Left ventricle myocardium inferior (tissue), 1 donor: ENCODE data around the gene USP19. TPM values are rescaled to one million over a fixed set of nuclear protein-coding genes. Genes with fewer than 3 reads are reported as not detected.
A peak's percentile ranks its signal among the peaks of the same experiment; 100 is the strongest.

ENCODE experiments used
- DNase-seq: peaks from one replicate; pipeline ENCODE4 v3.0.0-alpha.2; 2020
- H3K27ac ChIP-seq: fragments of 200-600 bp; replicated peaks from 2 replicates; pipeline ENCODE4 v1.8.0; 2021
- H3K27me3 ChIP-seq: fragments of 200-600 bp; 2 replicates; pipeline ENCODE4 v1.8.0; 2021; ENCODE audit warnings: low read depth
- H3K36me3 ChIP-seq: fragments of 200-600 bp; 2 replicates; pipeline ENCODE4 v1.8.0; 2021
- H3K4me1 ChIP-seq: fragments of 200-600 bp; 2 replicates; pipeline ENCODE4 v1.8.0; 2021
- H3K4me3 ChIP-seq: fragments of 200-600 bp; 2 replicates; pipeline ENCODE4 v1.8.0; 2021; ENCODE audit warnings: mild to moderate bottlenecking, moderate library complexity
- H3K9me3 ChIP-seq: fragments of 200-600 bp; replicated peaks from 2 replicates; pipeline ENCODE4 v1.8.0; 2021
- CTCF ChIP-seq: fragments of 200-600 bp; IDR thresholded peaks from 2 replicates; pipeline ENCODE4 v1.8.0; 2021; ENCODE audit warnings: antibody characterized with exemption, mild to moderate bottlenecking, borderline replicate concordance
- intact Hi-C: fragments of 100-400 bp; cut with micrococcal nuclease; formaldehyde crosslinking; loops from one replicate; pipeline ENCODE4 v1.11.0; 2022
- long read RNA-seq: library from polyadenylated mRNA; unstranded; transcript quantifications from one replicate; pipeline ENCODE4 v2.0.0, GENCODE V29; 2021
- total RNA-seq: library from RNA; stranded (reverse); fragmentation: NEBNext Ultra II Directional; extraction: Animal tissue kit (Norgen Biotek cat#: 25700); gene quantifications from one replicate; pipeline ENCODE4 v1.2.1, GENCODE V29; 2021
- donor health status: DM: no; HTN: yes; CAD: no; lungs with severe emphysema.

The USP19 gene
- 62.5 TPM for total RNA-seq
- long read RNA-seq, full-length matches to known transcripts: 13 of 94 reads
- long read RNA-seq, partial matches to known transcripts: 33 of 94 reads
- long read RNA-seq, other reads (novel, unspliced or antisense): 48 of 94 reads

- Histone ChIP-seq H3K36me3 (peaks cover 80% of the 10 kb centered on the region), H3K4me1 (peaks cover 41% of the 10 kb centered on the region), H3K27me3 (no peaks in the 10 kb centered on the region), H3K9me3 (no peaks in the 10 kb centered on the region), H3K27ac (peak within 1 kb of the TSS; percentile 98), H3K4me3 (peak within 1 kb of the TSS; percentile 99)
- intact Hi-C loops: no loop called here
- TF ChIP-seq CTCF: no peak
- peak; percentile 96 for DNase-seq
Observed at GRCh38 chr3:49120438-49121131, at the start of gene USP19. Gene USP19, minus strand, starts transcription at chr3:49120823. Its CDS starts 1,678 bp downstream, at chr3:49119145.

GRCh38 chr3:49166752-49167556 is 46.3 kb upstream of the USP19 start:
- no peaks in the 10 kb centered on the region for H3K9me3 ChIP-seq
- peak overlapping the region; percentile 97 for H3K4me3 ChIP-seq
- no peak for TF ChIP-seq CTCF
- no peak for DNase-seq
- intact Hi-C loops: no loop called here
- H3K27me3 ChIP-seq: no peaks in the 10 kb centered on the region
- peak overlapping the region; percentile 94 for H3K27ac ChIP-seq
- peaks cover 16% of the 10 kb centered on the region for H3K36me3 ChIP-seq
- H3K4me1 ChIP-seq: peaks cover 50% of the 10 kb centered on the region

GRCh38 chr3:49165771-49166751 is 45.4 kb upstream of the USP19 start, which contains the start of gene CCDC71:
Gene CCDC71, minus strand, starts transcription at chr3:49166331. Its CDS starts 2,123 bp downstream, at chr3:49164208.
- H3K36me3 ChIP-seq: peaks cover 22% of the 10 kb centered on the region
- H3K4me3 ChIP-seq: peak within 1 kb of the TSS; percentile 97
- no peaks in the 10 kb centered on the region for H3K9me3 ChIP-seq
- intact Hi-C loops: no loop called here
- H3K27ac ChIP-seq: peak within 1 kb of the TSS; percentile 94
- no peaks in the 10 kb centered on the region for H3K27me3 ChIP-seq
- peaks cover 41% of the 10 kb centered on the region for H3K4me1 ChIP-seq
- TF ChIP-seq CTCF: no peak
- DNase-seq: peak; percentile 79

GRCh38 chr3:49164983-49165720 is 44.5 kb upstream of the USP19 start:
- Histone ChIP-seq H3K9me3 (no peaks in the 10 kb centered on the region), H3K36me3 (peaks cover 22% of the 10 kb centered on the region), H3K4me3 (peak overlapping the region; percentile 97), H3K27ac (peak overlapping the region; percentile 94), H3K4me1 (peaks cover 32% of the 10 kb centered on the region), H3K27me3 (no peaks in the 10 kb centered on the region)
- intact Hi-C loops: no loop called here
- no peak for DNase-seq
- no peak for TF ChIP-seq CTCF
